Kidney epithelial cell (primary cell): ENCODE measurements around the gene CITED4. TPM values are rescaled to one million over a fixed set of nuclear protein-coding genes. Genes with fewer than 3 reads are reported as not detected.

Experiments
- DNase-seq: peaks from one replicate; pipeline ENCODE4 v3.0.0-alpha.2; 2010; ENCODE audit warnings: low read depth
- H3K27me3 ChIP-seq: 2 replicates; pipeline ENCODE4 v1.6.0; 2011; ENCODE audit warnings: low read length; ENCODE audit not compliant: control insufficient read depth, insufficient read depth
- H3K36me3 ChIP-seq: 2 replicates; pipeline ENCODE4 v1.5.1; 2011; ENCODE audit warnings: low read length; ENCODE audit not compliant: control insufficient read depth, insufficient read depth
- H3K4me3 ChIP-seq: 2 replicates; pipeline ENCODE4 v1.5.1; 2011; ENCODE audit warnings: low read depth, mild to moderate bottlenecking, control low read depth, low read length
- total RNA-seq: library from RNA; depleted of rRNA; stranded (reverse); fragments of >200 nt; gene quantifications from 2 replicates; pipeline ENCODE4 v1.2.3, GENCODE V29; 2015
- TF ChIP-seq, protein P1 (sequence below): IDR thresholded peaks from 2 replicates; pipeline ENCODE4 v1.5.1; 2011; ENCODE audit warnings: mild to moderate bottlenecking, moderate library complexity, low read length, control low read depth, inconsistent platforms; ENCODE audit not compliant: insufficient read depth, poor library complexity, severe bottlenecking

The CITED4 gene
- total RNA-seq, 1 donor from 2014 or later, result 31.0 TPM

DNA sequence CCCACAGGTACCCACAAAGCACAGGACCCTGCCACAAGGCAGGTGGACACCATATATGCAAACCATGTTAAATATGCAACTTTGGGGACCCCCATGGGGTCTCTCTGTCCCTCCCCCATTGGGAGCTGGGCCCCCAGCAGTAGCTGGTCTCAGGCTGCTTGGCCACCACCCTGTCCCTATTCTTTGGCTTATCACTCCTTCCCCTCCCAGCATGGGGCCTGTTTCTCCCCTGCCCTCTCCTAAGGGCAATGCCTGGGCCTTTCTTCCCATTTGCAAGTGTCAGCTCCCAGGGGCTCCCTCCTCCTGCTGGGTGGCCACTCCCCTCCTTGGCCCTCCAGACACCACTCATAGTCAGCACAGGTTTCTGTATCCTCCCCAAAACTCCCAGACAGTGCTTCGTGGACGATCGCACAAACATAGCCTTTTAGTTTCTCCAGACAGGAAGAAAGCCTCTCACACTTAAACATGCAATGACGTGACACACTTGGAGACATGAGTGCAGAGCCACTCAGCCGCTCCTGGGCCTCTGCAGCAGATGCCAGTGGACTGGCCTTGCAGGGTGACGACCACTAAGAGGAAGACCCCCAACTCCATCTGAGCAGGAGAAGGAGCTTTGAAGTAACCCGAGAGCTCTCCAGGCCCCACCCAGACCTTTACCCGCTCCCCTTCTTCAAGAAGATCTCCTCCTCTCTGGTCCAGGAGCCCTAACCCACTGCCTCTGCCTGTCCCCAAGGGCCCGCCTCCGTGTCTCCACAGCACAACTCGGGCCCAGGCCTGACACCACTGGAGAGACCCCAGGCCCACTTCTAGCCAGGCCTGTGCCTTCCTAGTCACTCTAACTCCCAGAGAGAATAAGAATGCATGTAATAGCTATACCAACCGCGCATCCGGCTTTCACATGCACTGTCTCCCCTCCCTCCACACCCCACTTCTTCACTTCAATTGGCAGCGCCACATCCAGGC, 22.9 kb downstream of the CITED4 start:
- TF ChIP-seq, protein P1, sequence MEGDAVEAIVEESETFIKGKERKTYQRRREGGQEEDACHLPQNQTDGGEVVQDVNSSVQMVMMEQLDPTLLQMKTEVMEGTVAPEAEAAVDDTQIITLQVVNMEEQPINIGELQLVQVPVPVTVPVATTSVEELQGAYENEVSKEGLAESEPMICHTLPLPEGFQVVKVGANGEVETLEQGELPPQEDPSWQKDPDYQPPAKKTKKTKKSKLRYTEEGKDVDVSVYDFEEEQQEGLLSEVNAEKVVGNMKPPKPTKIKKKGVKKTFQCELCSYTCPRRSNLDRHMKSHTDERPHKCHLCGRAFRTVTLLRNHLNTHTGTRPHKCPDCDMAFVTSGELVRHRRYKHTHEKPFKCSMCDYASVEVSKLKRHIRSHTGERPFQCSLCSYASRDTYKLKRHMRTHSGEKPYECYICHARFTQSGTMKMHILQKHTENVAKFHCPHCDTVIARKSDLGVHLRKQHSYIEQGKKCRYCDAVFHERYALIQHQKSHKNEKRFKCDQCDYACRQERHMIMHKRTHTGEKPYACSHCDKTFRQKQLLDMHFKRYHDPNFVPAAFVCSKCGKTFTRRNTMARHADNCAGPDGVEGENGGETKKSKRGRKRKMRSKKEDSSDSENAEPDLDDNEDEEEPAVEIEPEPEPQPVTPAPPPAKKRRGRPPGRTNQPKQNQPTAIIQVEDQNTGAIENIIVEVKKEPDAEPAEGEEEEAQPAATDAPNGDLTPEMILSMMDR, result no peak
- no peaks in the 10 kb centered on the region for H3K36me3 ChIP-seq
- no peaks in the 10 kb centered on the region for H3K27me3 ChIP-seq
- H3K4me3 ChIP-seq, result no peak overlapping the region
- no peak for DNase-seq

DNA sequence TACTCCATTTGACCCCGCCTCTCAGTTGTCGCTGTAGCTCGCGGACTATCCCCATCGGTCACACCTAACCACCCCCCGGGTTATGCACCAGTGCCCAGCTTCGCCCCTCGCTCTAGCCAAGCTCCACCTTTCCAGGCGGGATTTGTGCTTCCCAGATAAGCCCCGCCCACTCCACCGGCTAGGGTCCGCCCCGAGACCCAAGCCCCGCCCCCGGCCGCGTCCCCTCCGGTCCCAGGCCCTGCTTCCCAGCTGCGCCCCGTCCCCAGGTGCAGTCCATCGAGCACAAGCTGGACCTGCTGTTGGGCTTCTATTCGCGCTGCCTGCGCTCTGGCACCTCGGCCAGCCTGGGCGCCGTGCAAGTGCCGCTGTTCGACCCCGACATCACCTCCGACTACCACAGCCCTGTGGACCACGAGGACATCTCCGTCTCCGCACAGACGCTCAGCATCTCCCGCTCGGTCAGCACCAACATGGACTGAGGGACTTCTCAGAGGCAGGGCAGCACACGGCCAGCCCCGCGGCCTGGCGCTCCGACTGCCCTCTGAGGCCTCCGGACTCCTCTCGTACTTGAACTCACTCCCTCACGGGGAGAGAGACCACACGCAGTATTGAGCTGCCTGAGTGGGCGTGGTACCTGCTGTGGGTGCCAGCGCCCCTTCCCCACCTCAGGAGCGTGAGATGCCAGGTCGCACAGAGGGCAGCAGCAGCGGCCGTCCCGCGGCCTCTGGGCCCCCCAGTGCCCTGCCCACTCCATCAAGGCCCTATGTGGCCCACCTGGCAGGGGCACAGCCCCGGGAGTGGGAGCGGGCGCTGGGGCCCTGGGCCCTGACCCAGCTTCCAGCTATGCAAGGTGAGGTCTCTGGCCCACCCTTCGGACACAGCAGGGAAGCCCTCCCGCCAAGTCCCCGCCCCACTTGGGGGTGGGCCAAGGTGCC, 23.9 kb downstream of the CITED4 start:
- no peak for DNase-seq
- Histone ChIP-seq H3K27me3 (no peaks in the 10 kb centered on the region), H3K36me3 (no peaks in the 10 kb centered on the region), H3K4me3 (no peak overlapping the region)
- TF ChIP-seq, protein P1, result no peak

DNA sequence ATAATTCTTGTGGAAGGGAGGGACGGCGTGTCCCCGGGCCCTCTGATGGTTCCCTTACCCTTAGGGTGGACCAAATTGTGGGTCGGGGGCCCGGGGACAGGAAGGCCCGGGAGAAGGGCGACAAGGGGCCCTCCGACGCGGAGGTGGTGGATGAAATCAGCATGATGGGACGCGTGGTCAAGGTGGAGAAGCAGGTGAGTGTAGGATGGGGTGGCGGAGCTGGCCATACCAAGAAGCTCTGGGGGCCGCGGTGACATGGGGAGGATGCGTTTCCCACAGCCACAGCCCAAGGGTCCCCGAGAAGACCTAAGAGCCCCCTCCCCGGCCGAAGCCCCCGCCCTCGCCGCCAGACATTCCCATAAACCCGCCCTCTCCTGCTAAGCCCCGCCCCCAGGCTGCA, 24.6 kb downstream of the CITED4 start:
- TF ChIP-seq, protein P1, result no peak
- Histone ChIP-seq H3K36me3 (no peaks in the 10 kb centered on the region), H3K27me3 (no peaks in the 10 kb centered on the region), H3K4me3 (no peak overlapping the region)
- DNase-seq, result no peak

DNA sequence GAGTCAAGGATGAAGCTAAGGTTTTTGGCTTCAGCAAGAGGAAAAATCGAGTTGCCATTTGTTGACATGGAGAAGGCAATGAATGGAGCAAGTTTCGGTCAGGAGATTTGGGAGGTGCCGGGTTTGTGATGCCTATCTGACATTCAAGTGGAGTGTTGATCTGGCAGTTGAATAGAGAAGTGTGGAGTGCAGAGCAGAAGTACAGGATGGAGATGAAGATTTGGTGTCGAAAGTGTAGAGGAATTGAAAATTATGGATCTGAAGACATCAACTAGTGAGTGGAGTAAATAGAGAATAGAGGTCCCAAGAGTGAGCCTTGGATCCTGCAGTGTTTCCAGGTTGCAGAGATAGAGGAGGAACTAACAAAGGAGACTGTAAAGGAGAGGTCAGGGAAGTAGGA, 25.9 kb downstream of the CITED4 start:
- Histone ChIP-seq H3K36me3 (no peaks in the 10 kb centered on the region), H3K27me3 (no peaks in the 10 kb centered on the region), H3K4me3 (no peak overlapping the region)
- no peak for DNase-seq
- TF ChIP-seq, protein P1, result no peak

DNA sequence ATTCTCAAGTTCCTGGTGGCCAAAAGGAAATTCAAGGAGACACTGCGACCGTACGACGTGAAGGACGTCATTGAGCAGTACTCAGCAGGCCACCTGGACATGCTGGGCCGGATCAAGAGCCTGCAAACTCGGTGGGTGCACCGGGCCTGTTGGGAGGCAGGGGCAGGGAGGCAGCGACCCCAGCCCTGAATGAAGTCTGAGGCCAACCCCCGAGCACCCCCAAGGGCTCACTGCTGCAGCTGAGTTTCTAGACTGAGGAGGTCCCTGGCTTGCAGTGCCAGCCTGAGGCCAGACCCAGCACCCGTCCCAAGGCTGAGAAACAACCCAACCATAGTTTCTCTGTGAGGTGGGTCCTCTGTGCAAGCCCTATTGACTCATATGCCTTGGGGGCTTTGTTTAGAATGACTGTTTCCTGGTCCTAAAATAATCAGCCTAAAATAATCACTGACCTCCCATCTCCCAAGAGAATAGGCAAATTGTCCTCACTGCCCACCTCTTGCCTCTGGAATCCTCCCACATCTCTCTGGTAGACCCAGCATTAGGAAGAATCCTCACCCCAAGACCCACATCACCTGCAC, 27.1 kb downstream of the CITED4 start:
- no peak for DNase-seq
- Histone ChIP-seq H3K27me3 (no peaks in the 10 kb centered on the region), H3K4me3 (no peak overlapping the region), H3K36me3 (no peaks in the 10 kb centered on the region)
- TF ChIP-seq, protein P1, result no peak
